Measurements from ENCODE around the gene VTI1A.

DNA sequence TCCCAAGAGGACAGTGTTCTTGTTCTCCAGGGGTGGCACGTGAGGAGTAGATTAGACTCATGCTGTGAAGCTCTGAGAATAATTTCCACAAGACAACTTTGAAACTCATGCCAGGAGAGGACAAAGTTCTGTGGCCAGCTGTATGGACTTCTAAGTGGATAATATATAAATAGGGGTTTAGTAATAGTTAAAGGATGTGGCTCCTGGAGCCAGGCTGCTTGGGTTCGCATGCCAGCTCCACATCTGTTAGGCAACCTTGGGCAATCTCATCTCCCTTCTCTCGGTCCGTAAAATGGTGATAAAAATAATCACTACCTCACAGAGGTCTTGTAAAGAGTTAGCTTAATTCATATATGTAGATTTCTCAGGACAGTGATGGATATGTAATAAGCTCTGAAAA is 37.3 kb upstream of the VTI1A start:
- no peak for TF ChIP-seq CTCF (IDR thresholded peaks at IDR 0.05)
- no peak for TF ChIP-seq CHD2 (IDR thresholded peaks at IDR 0.05; ENCODE audit: low read length, partially characterized antibody)
- no peak for TF ChIP-seq NPAS2 (CRISPR knock-in tag; IDR thresholded peaks at IDR 0.05; ENCODE audit: borderline replicate concordance)

Measured in A549 (cell line).